HG02973 (cell line): Measurements from ENCODE around the gene RNU6-9.

Experiments
- ATAC-seq: cut with Tn5 transposase; IDR thresholded peaks from one replicate; pipeline ENCODE4 v1.9.1; 2021; ENCODE audit warnings: moderate library complexity; ENCODE audit not compliant: unreplicated experiment

Gene RNU6-9

DNA sequence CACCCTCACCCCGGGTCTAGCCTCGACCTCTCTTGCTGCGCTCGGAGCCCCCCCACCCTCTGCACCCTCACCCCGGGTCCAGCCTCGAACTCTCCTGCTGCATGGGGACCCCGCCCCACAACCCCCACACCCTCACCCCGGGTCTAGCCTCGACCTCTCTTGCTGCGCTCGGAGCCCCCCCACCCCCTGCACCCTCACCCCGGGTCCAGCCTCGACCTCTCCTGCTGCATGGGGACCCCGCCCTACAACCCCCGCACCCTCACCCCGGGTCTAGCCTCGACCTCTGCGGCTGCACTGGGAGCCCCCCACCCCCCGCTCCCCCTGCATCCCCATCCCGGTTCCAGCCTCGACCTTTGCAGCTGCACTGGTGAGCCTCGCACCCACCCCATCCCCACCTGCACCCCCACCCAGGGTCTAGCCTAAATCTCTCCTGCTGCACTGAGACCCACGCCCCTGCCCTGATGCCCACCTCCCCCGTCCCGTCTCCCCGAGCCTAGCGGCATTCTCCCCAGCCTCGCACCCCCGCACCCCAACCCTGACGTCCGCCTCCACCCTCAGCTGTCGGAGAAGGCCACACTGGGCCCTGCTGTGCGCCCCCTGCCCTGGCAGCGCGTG is 32.0 kb upstream of the RNU6-9 start:
- ATAC-seq: no peak

DNA sequence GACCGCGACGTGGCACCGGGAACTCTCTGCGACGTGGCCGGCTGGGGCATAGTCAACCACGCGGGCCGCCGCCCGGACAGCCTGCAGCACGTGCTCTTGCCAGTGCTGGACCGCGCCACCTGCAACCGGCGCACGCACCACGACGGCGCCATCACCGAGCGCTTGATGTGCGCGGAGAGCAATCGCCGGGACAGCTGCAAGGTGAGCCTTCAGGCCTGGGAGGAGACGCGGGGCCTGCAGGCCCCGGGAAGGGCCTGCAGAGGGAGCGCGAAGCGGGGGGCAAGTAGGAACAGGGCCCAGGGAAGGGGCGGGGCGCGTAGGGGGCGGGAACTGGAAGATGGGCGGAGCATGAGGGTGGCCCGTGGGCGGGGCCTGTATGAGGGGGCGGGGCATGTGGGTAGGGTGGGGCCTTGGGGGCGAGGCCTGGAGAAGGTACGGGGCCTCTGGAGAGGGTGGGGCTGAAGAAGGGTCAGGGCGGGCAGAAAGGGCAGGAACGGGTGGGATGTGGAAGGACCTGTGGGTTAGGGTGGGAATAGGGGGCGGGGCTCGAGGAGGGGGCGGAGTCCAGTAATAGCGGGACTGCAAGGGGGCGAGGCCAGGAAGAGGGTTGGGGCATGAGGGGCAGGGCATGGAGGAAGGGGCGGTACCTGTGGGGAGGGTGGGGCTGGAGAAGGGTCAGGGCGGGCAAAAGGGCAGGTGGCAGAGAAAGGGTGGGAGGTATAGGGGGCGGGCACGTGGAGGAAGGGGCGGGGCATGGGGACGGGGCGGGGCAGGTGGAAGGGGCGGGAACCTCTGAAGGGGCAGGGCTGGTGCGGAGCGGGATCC is 31.3 kb upstream of the RNU6-9 start:
- ATAC-seq: no peak

DNA sequence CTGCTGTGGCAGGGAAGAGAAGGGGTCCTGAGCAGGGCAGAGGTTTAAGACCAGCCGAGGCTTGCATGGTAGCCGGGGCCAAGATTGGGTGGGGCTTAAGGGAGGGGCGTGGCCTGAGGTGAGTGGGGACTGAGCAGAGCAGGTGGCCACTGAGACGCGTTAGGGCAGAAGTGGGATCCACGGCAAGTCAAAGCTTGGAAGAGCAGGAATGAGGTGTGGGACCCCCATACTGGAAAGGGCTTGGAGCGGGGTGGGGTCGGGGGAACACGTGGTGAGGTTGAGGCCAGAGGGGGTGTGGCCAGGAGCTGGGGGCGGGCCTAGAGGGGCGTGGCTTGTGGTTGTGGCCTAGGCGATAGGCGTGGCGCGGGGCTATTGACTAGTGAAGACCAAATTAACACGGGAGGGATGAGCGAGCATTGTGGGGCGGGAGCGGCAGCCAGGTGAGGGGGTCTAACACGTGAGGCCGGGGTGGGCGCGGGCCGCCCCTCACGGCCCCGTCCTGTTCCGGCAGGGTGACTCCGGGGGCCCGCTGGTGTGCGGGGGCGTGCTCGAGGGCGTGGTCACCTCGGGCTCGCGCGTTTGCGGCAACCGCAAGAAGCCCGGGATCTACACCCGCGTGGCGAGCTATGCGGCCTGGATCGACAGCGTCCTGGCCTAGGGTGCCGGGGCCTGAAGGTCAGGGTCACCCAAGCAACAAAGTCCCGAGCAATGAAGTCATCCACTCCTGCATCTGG is 30.5 kb upstream of the RNU6-9 start:
- ATAC-seq: no peak

DNA sequence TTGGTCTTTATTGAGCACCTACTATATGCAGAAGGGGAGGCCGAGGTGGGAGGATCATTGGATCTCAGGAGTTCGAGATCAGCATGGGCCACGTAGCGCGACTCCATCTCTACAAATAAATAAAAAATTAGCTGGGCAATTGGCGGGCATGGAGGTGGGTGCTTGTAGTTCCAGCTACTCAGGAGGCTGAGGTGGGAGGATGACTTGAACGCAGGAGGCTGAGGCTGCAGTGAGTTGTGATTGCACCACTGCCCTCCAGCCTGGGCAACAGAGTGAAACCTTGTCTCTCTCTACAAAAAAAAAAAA is 30.0 kb upstream of the RNU6-9 start:
- ATAC-seq: no peak

DNA sequence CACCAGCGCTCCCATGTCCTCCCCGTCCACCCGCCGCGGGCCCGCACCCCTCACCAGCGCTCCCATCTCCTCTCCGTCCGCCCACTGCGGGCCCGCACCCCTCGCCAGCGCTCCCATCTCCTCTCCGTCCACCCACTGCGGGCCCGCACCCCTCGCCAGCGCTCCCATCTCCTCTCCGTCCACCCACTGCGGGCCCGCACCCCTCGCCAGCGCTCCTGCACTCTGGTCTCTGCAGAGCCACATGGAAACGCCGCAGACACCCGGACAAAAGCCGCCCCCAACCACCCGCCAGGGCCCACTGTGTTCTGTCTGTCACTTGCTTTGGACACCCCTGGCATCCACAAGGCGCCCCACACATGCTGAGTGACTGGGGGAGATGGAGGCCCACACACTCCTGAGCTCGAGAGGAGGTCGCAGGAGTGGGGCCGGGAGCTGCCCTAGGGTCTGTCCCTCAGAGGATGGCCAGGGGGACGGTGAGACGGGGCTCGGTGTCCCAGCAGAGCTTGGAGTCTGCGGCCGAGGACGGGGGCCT is 26.4 kb upstream of the RNU6-9 start:
- ATAC-seq: no peak

DNA sequence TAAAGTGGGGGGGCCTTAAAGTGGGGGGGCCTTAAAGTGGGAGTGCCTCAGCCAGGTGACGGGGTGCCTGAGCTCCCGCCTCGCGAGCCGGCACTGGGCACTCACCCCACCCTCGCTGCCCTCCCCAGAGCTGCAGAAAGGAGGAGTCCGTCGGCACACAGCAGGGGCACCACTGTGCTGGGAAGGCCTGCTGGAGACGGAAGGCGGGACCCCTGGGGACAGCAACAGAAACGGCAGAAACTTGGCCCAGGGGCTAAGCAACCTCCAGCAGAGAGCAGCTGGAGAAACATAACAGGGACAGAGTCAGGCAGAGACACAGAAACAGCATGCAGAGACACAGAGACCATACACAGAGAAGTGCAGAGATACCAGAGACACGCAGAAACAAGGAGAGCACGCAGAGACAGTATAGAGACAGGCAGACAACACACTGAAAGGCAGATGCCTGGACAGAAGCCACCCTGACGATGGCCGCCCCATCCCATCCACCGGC is 25.9 kb upstream of the RNU6-9 start:
- no peak for ATAC-seq

DNA sequence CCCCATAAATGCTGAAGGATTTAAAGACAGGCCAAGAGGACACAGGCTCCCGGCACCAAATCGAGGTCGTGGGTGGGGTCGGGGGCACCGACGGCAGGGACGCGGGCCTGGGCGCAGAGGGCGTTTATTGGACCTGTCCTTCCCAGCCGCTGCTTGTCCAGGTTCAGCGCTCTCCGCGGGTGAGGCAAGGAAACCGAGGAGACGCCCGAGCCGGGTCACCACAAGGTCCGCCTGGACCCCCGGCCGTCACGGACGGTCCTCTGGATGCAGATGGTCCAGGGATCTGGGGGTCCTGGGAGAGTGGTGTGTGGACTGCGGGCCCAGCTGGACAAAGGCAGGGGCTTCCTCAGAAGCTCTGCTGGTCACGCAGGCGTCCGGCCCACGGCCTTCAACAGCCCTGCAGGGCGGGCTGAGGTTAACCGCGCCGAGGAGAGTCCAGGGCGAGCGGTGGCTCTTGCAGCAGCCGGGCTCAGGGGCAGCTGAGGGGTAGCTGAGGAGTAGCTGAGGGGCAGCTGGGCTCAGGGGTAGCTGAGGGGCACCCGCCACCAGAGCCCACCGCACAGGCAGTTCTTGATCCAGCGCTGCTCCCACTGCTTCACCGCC is 25.3 kb upstream of the RNU6-9 start:
- ATAC-seq: no peak

DNA sequence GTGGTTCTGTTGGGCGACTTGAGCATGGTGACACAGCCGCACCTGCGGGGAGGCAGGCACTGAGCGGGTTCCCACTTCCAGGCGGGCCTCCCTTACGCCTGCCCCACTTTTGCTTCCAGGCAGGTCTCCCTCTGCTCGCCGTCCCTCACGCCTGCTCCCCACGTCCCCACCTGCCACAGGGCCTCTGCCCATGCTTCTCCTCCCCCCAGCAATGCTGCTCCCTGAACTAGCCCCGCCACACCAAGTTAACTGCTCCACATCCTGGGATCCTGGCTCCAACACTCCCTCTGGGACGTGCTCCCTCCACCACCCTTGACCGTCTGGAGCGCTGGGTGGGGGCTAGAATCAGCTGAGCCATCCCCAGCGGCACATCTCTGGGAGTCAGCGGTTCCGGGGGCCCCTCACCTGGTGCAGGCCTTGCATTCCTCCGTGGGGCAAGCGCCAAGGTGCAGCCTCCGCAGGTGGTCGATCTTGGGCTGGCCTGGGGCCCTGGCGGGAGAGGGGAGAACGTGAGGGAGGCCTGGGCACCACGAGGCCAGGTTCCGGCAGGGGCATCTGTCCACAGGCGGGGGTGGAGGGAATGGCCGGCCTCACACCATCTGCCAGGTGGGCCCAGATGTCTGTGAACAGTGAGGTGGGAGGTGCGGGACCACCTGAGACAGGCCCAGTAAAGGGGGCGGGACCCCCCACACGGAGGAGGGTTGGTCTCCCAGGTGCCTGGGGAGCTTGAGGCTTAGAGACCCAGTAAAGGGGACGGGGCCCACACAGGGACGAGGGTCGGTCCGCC is 24.6 kb upstream of the RNU6-9 start:
- ATAC-seq: no peak

DNA sequence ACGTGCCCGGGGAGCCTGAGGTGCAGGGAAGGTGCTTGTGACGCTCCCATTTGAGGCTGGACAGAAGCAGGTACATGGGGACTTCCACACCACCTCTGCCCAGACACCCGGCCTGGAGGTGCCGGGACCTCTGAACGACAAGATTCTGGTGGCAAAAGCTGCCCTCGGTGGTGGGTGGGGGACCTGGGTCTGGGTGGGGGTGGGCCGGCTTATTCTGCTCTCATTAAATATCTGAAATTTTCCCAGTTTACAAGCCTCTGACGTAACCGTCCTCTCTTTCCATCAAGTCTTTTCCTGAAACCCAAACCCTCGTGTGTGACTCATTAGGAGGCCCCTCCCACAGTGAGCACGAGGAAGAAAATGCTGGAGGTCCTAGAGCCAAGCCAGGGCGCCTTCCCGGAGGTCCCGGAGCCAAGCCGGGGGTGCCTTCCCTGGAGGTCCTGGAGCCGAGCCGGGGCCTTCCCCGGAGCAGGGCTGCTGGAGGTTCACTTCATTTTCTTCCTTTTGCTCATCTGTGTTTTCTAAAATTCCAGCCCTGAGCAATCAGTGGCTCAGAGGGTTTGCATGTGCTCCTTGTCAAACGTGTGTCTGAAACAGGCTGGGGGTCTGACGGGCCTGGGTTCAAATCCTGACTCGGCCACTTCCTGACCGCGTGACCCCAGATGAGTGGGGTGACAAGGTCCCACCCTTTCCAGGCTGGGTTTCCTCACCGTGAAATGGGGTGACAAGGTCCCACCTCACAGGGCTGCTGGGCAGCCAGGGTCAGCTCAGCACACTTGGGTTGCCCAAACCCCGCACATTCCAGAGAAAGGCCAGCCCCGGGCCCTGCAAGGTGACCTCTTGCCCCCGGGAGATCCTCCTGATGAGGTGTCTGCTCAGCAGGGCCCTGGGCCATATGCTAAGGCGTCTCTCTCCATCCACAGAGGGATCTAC is 23.8 kb upstream of the RNU6-9 start:
- no peak for ATAC-seq

DNA sequence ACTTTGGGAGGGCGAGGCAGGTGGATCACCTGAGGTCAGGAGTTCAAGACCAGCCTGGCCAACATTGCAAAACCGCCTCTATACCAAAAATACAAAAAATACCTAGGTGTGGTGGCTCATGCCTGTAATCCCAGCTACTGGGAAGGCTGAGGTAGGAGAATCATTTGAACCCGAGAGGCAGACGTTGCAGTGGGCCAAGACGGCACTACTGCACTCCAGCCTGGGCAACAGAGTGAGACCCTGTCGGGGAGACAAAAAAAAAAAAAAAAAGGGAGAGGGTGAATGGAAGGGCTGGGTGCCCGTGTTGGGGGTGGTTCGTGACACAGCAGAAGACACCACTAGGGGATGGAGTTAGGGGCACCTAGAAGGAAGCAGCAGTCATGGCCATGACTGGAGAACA is 23.0 kb upstream of the RNU6-9 start:
- ATAC-seq: no peak

DNA sequence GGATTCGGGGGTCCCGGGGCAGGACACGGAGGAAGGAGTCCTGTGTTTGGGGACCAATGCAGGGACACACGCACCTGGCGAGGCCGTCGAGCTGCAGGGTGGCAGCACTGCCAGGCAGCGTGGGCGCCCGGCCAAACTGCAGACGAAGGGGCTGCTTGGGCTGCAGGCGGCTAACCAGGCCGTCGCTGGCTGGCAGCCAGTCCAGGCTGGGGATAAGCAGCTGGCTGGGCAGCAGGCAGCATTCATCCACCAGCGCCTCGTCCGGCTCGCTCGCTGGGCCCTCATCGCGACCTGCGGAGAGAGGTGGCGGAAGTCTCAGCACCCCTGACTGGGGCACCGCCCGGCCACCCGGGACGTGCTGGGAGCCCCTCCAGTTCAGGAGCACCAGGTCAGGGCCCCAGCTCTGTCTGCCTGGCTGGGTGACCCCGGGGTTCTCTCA is 22.3 kb upstream of the RNU6-9 start:
- ATAC-seq: no peak

DNA sequence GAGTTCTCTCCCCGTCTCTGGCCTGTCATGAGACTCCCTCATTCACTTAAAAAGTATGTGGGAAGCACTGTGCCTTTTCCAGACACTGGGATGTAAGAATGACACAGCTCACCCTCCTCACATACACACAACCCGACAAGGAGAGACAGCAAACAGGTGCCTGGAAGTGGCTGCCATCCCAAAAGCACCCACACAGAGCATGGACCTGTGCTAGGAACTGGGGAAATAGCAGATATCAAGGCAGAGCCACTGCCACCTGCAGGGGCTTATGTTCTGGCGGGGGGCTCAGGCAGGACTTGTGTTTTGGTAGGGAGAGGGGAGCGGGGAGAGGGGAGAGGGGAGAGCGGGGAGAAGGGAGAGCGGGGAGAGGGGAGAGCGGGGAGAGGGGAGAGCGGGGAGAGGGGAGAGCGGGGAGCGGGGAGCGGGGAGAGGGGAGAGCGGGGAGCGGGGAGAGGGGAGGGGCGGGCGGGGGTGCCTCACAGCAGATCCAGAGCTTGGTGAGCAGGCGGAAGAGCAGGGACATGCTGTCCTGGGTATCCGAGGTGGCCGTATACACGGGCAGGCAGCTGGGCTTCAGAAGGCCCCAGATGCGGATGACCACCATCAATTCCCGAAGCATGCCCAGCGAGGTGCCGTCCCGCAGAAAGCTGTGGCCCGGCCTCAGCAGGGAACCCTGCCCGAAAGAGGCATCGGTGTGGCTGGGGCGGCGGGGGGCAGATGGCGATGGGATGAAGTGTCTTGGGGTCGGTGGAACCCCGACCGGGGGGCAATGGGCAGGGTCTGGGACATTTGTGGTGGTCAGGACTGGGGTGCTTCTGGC is 21.6 kb upstream of the RNU6-9 start:
- ATAC-seq: no peak

DNA sequence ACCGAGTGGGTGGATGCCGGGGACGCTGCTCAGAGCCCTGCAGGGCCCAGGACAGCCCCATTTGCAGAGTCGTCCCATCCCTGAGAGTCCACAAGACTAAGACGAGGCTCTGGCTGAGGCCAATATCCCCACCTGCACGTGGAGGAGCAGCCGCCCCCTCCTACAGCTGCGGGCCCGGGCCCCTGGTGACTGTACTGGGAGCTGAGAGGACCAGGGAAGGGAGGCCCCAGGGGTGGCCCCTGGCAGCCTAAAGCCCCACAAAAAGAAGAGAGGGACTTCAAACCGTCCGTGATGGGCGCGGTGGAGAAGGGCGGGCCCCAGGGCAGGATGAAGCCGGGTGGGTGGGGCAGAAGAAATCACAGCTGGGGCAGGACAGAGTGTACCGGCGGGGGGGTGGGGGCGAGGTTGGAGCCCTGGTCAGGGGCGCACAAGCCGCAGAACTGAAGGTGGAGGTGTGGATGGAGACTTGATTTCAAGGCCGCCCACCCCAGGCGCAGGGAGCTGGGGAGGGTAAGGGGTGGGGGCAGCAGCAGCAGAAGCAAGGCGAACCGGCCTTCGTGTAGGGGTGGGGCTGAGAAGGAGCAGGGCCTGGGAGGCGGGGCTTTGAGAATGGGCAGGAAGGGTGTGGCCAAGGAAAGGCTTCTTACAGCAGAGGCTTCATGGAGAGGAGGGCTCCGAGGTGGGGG is 20.9 kb upstream of the RNU6-9 start:
- no peak for ATAC-seq

DNA sequence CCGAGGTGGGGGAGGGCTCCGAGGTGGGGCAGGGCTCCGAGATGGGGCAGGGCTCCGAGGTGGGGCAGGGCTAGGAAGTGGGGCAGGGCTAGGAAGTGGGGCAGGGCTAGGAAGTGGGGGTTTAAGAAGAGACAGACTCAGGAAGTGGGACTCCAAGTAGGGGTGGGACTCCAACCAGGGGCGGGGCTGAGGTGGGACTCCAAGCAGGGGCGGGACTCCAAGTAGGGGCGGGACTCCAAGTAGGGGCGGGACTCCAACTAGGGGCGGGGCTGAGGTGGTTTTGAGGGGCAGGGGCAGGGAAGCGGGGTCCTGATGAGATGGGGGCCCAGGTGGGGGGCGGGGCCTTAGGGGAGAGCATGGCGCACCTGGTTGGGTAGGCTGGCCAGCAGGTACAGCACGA is 20.2 kb upstream of the RNU6-9 start:
- ATAC-seq: no peak

DNA sequence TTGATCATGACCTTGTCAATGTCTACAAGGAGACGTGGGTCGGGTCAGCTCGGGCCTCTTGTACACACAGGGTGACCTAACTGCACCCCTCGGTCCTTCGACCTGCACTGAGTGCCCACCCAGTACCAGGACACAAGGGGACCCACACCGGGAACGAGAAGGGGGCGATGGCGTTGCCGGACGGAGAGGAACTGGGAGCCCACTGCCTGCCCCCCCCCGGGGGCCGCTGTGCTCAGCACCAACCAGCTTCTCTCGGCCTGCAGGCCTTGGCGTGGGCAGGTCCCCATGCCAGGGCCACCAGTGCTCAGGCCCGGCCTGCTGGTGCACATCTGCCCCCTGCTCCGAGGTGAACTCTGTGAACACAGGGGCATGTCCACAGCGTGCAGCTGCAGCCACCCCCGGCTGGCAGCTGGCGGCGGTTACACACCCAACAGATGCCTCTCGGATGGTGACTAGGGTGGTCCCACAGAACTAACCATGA is 19.7 kb upstream of the RNU6-9 start:
- no peak for ATAC-seq

DNA sequence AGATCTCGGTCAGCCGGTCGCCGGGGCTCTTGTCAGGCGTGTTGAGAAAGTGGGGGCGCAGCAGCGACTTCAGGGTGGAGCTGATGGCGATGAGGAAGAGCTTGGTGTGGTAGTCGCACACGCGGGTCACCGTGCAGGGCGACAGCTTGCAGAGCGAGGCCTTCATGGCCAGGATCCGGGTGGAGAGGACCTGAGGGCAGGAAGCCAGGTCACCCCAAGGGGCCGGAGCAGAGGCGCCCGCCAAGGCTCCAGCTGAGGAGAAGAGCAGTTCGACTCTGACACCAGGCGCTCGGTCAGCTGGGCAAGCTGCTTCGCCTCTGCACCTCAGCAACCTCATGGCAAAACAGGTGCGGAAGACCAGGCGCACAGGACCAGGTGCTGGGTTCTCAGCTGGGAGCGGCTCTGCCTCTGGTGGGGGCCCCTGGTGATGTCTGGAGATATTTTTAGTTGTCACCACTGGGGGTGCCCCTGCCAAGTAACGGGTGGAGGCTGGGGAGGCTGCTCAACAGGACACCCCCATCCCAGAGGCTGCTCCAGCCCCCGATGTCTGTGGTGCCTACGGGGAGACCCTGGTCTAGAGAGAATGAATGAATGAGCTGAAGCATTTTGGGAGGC is 17.9 kb upstream of the RNU6-9 start:
- ATAC-seq: no peak

DNA sequence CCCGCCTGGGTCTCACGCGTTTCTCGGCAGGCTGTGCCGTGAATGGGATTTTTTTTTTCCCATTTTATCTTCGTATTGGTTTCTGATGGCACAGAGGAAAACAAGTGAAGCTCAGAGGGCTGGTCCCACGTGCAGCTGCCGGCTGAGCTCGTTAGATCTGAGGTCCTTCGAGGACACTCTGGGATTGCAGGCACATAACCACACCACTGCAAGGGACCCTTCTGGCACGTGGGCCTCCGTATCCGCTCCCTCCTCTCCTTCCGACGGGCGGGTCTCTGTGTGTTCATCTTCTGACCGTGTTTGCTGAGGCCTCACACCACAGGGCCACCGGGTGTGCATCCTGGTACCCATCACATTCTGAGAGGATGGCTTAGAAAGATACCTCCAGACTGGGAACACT is 17.2 kb upstream of the RNU6-9 start:
- no peak for ATAC-seq
